Prostate gland (tissue), 2 donors: ENCODE results near the gene MASP1.

ENCODE experiments used
- CTCF ChIP-seq, 4 experiments: fragments of 200-600 bp in 2 of 4; fragments of 450-650 bp in 2 of 4; sonication (generic) in 2 of 4; IDR thresholded peaks; 1 replicate in 3 of 4; 2 replicates in 1 of 4; pipeline ENCODE4 v1.5.1; 2016 to 2019; ENCODE audit warnings: antibody characterized with exemption in 4 of 4, mild to moderate bottlenecking in 2 of 4, moderate library complexity in 2 of 4
- POLR2A ChIP-seq: fragments of 450-650 bp; IDR thresholded peaks from one replicate; pipeline ENCODE4 v1.6.1; 2016; ENCODE audit warnings: antibody characterized with exemption, mild to moderate bottlenecking

GRCh38 chr3:187267306-187267705, 24.2 kb downstream of the MASP1 start:
- TF ChIP-seq CTCF (IDR thresholded peaks at IDR 0.05) (no peak), POLR2A (no peak)
